Loucy (cell line): ENCODE results near the gene ZDHHC19.

Experiments used
- EZH2phosphoT487 ChIP-seq: fragments of 200-600 bp; IDR thresholded peaks from 2 replicates; pipeline ENCODE4 v1.6.1; 2018; ENCODE audit warnings: antibody characterized with exemption, mild to moderate bottlenecking, moderate library complexity, borderline replicate concordance
- TF ChIP-seq, protein P1 (sequence below): fragments of 200-600 bp; sonication (generic); conservative IDR thresholded peaks from 2 replicates; pipeline ENCODE4 v1.5.1; 2014; ENCODE audit warnings: mild to moderate bottlenecking, antibody characterized with exemption, low read length

- TF ChIP-seq EZH2phosphoT487 = no peak
- TF ChIP-seq, protein P1, sequence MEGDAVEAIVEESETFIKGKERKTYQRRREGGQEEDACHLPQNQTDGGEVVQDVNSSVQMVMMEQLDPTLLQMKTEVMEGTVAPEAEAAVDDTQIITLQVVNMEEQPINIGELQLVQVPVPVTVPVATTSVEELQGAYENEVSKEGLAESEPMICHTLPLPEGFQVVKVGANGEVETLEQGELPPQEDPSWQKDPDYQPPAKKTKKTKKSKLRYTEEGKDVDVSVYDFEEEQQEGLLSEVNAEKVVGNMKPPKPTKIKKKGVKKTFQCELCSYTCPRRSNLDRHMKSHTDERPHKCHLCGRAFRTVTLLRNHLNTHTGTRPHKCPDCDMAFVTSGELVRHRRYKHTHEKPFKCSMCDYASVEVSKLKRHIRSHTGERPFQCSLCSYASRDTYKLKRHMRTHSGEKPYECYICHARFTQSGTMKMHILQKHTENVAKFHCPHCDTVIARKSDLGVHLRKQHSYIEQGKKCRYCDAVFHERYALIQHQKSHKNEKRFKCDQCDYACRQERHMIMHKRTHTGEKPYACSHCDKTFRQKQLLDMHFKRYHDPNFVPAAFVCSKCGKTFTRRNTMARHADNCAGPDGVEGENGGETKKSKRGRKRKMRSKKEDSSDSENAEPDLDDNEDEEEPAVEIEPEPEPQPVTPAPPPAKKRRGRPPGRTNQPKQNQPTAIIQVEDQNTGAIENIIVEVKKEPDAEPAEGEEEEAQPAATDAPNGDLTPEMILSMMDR = no peak
These were observed 24.3 kb downstream of the ZDHHC19 start for GRCh38 chr3:196186651-196187573.
